ENCODE data around the gene SH3GL3.
A peak's percentile ranks its signal among the peaks of the same experiment; 100 is the strongest.

SH3GL3 gene

DNA sequence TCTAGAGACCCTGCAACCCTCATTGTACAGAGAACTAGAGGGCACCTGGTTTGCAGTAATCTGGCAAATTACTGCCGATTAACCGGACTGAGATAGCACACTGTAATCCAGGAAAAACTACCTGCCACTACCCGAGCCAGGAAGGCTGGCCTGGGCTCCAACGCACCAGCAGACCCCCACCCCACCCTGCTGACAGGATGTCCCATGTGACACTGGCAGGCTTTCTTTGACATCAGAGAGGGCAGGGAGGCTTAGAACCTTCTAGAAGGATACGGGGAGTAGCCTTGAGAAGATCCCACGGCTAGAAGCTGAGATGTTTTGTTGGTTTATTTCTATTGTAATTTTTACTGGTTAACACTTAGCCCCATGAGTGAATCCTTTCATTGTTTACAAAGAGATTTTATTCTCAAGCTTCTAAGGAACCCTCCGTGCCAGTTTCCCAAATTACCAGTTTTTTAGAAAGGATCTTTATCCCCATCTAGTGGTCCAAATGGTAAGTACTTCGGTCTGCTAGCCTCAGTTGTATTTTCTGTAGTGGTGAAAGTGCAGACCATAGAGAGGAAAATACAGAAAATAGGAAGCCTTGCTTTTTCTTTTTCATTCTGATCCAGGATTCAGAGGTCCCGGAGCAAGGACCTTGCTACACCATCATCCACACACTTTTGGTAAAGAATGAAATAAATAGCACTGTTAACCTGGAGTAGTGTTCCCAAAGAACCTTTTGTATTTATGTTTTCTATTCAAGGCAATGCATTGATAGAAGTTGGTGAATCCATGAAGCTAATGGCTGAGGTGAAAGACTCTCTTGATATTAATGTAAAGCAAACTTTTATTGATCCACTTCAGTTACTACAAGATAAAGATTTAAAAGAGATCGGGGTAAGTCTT is 124.9 kb downstream of the SH3GL3 start:
- no peak for DNase-seq

DNA sequence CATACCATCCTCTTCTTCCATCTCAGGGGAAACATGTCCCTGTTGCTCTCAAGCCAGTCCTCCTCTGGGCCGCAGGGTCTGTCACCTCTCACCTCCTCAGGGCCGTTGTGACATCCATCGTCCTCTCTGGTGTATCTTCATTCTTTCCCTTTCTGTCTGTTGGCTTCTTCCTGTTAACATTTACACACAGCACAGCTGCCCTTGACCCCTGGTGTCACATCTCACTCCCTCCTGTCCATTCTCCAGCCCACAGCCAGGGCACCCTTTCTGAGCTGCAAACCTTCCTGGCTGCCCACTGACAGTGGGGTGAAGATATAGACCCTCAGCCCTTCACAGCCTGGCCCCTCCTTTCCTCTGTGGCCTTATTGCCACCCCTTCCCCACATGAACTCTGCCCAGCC is 127.2 kb downstream of the SH3GL3 start:
- DNase-seq: no peak

DNA sequence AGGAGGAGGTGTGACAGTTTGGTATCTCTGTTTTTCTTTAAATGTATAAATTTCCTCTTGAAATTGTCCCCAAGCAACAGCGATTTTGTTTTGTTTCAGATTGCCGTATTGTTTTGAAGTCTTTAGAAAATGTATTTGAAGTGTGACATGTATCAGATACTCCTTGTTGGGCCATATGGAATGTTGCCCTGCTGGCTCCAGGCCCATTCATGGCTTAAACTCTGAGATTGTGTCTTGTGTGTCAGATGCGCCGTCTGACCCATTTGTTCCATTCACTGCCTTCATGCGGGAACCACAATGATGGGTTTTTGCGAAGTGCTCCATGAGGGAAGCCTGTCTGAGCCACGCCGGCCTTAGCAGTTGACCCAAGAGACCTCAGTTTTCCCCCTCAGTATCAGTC is 131.6 kb downstream of the SH3GL3 start:
- no peak for DNase-seq

DNA sequence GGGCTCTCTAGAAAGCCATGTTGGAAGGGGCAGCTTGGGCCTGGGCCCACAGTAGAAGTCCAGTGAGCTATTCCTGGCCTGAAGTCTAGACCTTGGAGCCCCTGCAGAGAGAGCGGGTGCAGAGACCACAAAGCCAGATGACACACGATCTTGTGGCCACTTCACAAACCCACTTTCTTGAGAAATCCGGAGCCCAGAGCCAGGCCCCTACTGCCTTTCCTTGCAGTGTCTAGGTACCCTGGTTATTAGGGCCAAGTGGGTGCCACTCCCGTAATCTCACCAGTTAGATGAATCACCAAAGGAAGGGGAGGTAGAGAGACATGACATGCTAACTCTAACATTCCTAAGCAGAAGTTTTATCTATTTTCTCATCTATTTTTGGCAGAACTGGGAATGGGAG is 134.2 kb downstream of the SH3GL3 start:
- no peak for DNase-seq

DNA sequence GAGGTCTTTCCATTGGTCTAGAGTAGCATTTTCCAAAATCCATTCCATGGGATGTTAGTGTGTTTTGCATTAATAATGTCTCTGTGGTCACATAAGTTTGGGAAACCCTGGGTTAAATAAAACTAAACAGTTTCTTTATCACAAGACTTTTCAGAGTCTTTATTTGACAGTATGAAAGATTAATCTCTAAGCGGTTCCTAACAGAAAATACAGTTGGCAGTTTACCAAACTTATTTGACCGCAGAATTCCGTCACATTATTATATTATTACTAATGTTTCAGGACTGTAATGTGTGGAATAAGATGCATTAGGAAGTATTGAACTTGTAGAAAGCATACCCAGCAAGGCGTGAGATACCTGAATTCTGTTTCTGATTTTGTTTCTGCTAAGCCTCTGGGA is 135.2 kb downstream of the SH3GL3 start:
- DNase-seq: no peak

DNA sequence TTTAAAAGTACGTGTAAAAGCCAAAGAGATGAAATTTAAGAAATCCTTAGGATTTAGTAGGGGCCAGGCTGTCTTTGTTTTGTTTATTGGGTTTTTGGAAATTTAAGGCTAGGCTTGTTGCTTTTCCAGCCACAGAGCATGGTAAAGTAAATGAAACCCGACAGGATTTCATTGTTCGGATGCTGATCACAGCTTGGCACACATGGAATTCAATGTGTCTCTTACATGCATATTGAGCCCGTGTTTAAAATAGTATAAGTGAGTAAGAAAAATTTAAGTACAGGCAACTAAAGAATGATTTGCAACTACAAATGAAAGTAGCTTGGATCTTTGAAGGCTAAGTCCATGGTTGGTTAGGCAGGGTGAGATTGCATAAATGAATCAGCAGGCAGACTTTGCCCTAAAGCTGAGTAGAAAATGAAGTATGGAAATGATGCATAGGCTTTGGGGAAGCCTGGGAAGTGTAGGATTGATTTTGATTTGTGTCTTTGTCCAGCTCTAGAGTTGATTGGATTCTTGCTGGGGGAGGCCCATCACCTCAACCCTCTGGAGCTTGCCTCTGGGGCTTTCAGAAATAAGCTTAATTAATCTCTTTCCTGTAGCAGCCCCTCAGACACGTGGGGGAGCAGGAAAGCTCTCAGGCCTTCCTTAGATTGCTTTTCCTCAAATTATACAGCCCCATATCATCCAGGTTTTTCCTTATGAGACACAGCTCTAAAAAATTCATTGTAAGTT is 138.6 kb downstream of the SH3GL3 start:
- DNase-seq: no peak

DNA sequence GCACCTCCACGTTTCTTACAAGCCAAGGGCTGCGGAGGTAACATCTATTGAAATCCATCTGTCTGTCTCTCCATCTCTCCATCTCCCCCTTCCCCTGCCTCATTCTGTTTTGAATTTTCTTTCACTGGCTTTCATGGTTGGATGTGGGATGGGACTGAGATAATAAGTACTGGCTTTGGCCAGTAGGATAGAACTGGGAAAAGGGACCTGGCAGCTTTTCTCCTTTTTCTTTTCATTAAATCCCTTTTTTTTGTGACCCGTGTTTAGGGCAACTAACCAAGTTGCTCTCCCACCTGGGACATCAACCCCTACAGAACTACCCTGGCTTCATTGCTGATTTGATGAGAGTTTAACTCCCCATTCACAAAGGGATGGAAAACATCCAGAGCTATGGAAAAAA is 139.9 kb downstream of the SH3GL3 start:
- DNase-seq: no peak

DNA sequence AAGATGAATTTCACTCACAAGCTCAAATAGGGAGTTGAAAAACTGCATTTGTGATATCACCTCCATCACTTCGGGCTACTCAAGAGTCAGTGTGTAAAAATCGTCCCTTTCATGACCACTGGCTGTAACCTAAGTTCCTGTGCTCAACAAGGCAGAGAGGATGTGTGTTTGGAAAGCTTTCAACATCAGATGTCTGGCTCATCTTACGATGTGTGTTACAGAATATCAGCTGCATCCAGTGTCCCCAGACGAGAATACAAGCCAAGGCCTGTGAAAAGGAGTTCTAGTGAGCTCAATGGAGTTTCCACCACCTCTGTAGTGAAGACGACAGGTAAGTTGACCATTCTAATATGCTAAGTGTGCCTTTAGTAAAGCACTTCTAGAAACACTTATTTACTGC is 141.3 kb downstream of the SH3GL3 start:
- DNase-seq: no peak

DNA sequence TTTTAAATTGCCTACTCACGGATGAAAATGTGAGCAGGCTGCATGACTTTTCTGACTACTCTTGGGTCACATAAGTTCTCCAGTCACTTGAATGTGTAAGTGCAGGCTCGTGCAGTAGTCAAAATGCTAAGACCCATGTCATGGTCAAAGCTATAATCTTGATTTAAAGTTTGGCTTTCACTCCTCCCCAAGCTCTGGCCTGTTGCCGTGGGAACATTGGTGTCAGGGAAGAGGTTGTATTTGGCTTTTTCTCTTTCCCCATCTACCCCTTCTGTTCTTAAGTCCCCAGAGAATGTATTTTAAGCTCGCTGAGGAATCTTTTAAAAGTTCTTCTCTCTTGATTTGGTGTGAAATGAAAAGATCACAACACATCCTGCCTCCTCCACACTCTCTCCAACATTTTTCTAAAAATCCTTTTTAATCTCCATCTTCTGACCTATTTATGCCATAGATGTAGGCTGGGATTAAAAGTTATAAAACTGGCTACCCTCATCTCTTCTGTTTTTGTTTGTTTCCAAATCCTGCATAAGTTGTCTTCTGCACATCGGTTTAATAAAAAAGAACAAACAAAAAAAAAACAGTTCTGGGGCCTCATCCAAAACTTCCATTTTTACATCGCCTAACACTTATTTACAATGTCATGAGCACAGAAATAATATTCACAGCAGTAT is 145.4 kb downstream of the SH3GL3 start:
- no peak for DNase-seq

DNA sequence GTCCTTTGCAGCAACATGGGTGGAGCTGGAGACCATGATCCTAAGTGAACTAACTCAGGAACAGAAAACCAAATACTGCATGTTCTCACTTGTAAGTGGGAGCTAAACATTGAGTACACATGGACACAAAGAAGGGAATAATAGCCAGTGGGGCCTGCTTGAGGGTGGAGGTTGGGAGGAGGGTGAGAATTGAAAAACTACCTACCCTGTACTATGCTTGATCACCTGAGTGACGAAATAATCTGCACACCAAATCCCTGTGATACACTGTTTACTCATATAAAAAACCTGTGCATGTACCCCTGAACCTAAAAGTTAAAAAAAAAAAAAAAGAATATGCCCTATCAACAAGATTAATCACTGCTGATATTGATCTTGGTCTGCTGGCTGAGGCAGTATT is 148.1 kb downstream of the SH3GL3 start:
- no peak for DNase-seq

DNA sequence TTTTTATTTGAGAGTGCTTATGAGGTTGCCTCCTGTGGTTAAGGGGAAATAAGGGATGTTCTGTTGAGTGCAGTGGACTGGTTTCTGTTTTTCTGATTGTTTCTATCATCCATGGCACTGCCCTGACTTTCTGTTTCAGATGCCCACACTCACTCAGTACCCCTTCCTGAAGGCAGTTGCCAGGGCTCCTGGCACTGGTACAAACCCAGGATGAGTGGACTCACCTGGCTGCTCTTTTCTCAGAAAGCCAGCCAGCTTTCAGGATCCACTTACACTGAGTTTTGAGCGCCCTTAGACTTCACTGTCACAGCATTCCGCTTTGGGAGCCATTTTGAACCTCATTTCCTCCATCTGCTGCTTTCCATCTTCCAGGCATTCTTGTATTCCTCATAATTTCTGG is 150.9 kb downstream of the SH3GL3 start:
- no peak for DNase-seq

DNA sequence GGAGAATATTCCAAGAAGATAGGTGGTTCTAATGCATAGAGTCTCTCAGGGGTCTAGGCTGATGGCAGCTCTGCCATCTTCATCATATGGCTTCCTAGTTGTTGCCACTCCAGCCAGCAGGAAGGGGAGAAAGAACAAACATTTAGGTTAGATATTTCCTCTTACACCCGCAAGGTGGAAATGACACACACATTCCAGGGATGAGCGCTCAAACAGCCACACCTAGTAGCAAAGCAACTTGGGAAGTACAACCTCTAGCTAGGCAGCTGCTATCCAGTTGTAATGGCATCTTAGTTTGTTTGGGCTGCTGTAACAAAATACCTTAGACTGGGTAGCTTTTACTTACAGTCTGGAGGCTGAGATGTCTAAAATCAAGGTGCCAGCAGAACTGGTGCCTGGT is 154.9 kb downstream of the SH3GL3 start:
- DNase-seq: no peak

DNA sequence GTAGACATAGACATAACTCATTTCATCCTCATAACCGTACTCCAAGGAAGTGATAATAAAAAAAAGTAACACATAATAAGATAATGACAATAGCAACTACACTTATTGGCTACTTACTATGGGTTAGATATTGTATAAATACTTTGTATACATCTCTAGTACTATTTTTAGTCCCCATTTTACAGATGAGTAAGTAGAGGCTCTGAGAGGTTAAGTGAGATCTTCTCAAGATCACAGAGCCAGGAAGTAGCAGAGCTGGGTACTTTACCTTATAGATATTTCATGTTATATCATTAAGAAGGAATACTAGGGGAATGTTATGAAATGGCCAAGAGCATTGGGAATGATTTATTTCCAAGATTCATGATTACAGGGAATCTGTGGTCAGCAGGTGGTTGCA is 157.4 kb downstream of the SH3GL3 start:
- DNase-seq: no peak

DNA sequence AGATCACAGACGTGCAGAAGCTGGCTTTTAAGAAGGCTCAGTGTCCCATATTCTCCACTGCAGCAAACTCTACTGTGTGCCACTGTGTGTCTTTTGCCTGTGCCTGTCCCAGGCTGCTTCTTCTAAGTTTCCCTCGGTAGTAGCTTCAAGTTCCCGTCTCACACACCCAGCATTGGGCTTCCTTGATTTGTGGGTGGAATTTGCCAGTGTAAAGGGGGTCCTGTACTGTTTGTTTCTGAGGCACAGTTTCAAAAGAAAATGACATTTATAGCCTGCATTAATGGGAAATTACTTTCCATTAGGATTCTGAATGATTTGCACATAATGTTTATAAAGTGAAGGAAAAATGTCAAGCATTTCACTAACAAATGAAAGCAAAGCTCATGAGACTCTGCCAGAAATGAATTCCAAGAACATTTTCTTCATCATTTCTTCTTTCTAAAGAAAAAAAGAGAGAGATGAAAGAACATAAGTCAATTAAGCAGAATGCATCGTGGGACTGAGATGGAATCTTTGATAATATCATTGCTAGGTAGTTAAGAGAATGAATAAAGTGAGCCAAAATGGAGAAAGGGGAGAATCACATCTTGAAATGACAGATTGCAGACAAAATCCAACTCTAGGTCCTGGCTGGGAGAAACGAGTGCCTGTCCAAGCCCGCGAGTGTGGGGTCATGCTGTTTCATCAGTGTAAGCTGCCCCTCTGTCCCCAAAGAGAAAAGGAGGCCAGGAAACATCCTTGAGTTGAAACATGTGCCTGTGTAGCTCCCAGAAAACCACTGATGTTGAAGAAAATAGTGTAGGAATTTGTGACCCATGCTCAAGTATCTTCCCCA is 158.2 kb downstream of the SH3GL3 start:
- no peak for DNase-seq

DNA sequence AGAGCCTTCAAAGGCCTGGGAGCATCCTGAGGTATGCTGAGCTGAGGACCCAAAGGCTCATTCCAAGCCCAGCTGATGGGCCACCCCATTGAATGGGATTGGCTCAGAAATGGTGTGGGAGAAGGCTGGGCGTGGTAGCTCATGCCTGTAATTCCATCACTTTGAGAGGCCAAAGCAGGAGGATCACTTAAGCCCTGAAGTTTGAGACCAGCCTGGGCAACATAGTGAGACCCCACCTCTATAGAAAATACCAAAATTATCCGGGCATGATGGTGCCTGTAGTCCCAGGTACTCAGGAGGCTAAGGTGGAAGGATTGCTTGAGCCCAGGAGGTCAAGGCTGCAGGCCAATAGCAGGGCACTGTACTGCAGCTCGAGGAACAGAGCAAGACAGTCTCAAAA is 163.0 kb downstream of the SH3GL3 start:
- no peak for DNase-seq

DNA sequence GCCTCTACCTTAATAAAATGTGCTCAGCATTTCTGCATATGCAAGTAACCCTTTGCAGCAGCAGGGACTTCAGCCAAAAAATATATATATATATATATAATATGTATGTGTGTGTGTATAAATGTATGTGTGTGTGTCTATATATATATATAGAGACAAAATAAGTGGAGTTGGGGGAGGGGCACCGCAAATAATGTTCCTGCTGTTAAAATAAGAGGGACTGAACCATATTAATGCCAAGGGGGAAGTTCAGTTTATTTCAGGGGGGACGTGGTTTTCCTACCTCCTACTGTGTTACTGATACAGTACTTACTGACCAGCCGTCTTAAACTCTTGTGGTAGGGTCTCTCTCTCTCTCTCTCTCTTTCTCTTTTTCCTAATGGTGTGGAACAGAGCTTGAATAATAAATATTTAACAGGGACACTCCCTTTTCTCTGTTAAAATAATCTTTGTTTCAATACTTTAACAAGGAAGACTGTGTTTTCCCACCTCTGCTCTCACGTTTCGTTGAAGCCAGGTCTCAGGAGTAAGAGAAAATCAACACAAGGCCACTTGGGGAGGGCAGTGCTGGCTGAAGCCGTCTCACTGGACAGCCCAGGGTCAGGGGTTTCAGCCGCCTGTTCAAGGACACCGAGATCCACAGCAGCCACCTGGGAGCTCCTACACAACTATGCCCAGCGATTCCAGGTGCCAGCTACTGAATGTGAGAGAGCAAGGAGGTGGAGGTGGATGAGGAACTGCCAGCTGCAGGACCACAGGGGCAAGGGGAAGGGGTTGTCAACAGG is 164.0 kb downstream of the SH3GL3 start:
- no peak for DNase-seq

DNA sequence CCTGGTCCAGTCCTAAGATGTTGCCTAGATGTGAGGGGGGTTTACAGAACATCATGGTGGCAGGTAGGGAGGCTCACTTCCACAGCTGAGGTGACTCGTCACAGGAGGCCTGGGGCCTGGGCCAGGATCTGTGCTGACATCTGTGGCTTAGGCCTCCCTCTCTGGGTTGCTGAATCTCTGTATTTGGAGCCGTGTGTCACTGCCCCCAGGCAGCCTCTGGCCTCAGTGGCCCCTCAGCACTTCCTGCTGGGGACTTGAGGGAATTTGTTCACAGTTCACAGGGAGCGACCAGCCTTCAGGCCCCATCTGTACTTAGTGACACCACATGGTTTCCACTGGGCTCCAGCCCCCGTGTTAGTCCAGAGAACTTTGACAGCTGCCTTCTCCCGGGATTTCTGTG is 165.1 kb downstream of the SH3GL3 start:
- DNase-seq: no peak

DNA sequence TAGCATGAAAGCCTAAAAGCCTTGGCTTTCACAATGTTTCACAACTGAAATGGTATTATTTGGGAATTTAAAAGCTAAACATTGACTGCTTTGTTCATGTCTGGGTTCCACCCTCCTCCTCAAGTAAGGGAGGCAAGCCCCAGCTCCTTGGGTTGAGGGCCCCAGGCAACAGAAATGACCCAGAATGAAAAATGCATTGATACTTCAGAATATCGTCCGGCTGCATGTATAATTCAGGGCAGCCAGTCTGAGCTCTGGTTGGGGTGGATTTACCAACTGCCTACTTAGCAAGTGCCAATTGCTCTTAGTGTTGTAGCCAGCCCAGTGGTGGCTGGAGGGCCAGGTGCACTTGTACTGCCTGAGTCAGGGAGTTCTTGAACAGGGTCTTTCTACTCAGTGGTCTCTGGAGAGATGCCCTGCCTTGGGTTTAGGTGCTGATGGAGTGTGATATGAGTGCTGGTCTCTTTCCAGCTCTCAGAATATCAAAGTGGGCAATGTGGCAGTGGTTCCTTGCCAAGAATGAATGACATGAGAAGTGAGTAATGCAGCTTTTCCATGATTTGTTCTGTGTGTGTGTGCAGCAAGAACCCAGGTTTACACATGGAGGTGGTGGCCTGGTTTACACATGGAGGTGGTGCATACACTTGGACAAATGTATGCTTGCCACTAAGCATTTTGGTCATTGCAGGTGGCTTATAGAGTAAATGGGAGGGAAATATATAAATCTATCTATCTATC is 165.9 kb downstream of the SH3GL3 start:
- DNase-seq: no peak

DNA sequence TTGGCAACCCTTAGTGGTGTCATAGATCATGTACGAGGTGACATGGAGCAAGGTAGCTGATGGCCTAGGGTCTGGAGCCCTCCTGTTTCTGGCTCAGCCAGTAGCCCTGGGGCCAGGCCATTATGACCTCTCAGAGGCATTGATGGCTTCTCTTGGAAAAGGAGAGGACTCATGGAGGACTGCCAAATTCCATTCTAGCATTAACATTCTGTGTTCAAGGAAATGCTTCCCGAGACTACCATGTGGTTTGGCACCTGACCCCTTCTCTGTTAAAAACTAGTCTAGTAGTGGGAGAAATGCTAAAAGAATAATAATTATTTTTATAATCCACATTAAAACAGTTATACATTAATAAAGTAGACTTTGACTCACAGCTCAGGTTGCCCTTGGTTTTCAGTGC is 166.6 kb downstream of the SH3GL3 start:
- no peak for DNase-seq

DNA sequence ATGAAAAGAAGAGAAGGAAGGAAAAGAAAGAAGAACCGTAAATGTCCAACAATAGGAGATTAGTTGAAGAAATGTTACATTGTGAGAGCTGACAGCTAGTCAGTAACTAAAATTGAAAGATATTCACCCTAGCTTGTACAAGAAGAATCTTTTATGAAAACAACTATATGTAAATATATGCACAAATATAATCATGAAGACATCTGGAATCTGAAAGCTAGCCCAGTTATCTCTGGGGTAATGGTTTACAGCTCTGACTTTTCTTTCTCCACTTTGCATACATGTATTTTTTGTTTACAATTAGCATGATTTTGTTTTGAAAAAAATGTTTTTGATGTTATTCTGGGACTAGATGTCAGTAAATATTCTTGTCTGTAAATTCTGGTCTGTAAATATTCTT is 169.7 kb downstream of the SH3GL3 start:
- DNase-seq: no peak

DNA sequence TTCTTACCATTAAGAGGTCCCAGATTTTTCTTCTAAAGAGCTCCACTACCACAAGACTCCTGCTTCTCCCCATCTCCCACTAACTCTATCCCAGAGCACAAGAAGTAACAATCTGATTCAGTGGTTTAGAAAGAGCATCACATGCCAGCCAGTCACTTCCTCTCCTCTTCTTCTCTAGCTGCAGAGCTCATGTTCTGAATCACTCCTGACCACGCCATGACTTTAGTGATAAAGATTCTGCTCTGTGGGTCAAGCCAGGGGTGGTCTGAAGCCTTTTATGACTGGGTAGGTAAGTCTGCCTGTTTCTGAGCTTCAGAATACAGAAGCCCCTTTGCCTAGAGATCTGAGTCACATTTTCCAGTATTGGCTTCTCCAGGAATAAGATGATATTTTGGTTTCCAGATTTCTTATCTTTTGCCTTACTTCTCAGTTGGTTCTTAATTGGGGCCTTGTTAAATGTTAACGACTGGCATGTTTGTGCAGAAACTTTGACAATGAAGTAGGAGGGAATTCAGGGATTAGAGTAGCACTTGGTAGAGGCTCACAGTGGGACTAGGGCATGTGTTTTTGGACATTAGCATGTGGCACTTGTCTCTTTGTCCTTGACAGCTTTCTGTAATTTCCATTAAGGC is 179.1 kb downstream of the SH3GL3 start:
- peak; percentile 6 for DNase-seq

Measured in activated CD4-positive, alpha-beta T cell treated with anti-CD3 and anti-CD28 coated beads for 48 hours (primary cell).